Thoracic aorta (tissue), 2 donors: Measurements from ENCODE around the gene AGBL5. TPM values are rescaled to one million over a fixed set of nuclear protein-coding genes. Genes with fewer than 3 reads are reported as not detected.

Experiments
- ATAC-seq: fragments of 150-250 bp; one replicate; pipeline ENCODE4 v1.8.0; 2017; ENCODE audit warnings: low read depth; ENCODE audit not compliant: insufficient number of reproducible peaks, low FRiP score
- DNase-seq: peaks from one replicate; pipeline ENCODE4 v3.0.0-alpha.2; 2020; ENCODE audit warnings: low spot score
- H3K27ac ChIP-seq, 2 donors: fragments of 200-600 bp; sonication (generic); 1 replicate in 1 of 2; 2 replicates in 1 of 2; pipeline ENCODE4 v1.5.1; 2016; ENCODE audit warnings: mild to moderate bottlenecking in 2 of 2, moderate library complexity in 2 of 2
- H3K27me3 ChIP-seq: fragments of 200-600 bp; sonication (generic); replicated peaks from 2 replicates; pipeline ENCODE4 v1.6.0; 2016; ENCODE audit warnings: mild to moderate bottlenecking; ENCODE audit not compliant: insufficient read depth
- H3K36me3 ChIP-seq: fragments of 200-600 bp; sonication (generic); one replicate; pipeline ENCODE4 v1.5.1; 2016
- H3K4me1 ChIP-seq, 2 donors: fragments of 200-600 bp; sonication (generic); 1 replicate in 1 of 2; 2 replicates in 1 of 2; pipeline versions ENCODE4 v1.5.1 to v1.6.0; 2016; ENCODE audit warnings: low read depth in 2 of 2, mild to moderate bottlenecking in 1 of 2; ENCODE audit not compliant: control insufficient read depth in 1 of 2
- H3K4me3 ChIP-seq: fragments of 200-600 bp; sonication (generic); 2 replicates; pipeline ENCODE4 v1.5.1; 2016; ENCODE audit warnings: mild to moderate bottlenecking
- H3K9me3 ChIP-seq: fragments of 200-600 bp; sonication (generic); 2 replicates; pipeline ENCODE4 v1.5.1; 2016
- CTCF ChIP-seq: fragments of 200-600 bp; sonication (generic); IDR thresholded peaks from one replicate; pipeline ENCODE4 v1.5.1; 2019; ENCODE audit warnings: antibody characterized with exemption
- total RNA-seq, 2 donors: library from RNA; depleted of rRNA; stranded (reverse); fragments of >200 nt; gene quantifications; one replicate each; pipeline versions ENCODE4 v1.1.0 to v1.2.3, GENCODE V29; 2016

Gene AGBL5
- total RNA-seq, 2 donors from 2014 or later = 7.8 to 10.8 TPM

DNA sequence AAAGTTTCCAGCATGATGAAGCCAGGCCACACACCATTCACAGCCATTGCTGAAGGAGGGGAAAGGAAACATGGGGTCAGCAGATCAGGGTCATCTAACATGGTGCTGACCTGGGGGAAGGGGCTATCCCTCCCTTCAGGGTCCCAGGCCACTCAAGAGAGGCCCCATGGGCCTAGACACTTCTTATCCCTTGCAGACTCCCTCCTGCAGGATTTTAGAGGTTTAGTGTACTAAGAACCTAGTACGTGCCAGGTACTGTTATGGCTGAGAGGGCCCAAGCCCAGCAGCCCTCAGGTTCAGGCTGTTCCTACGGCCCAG, 43.9 kb downstream of the AGBL5 start:
- Histone ChIP-seq H3K4me3 (no peak overlapping the region), H3K9me3 (no peaks in the 10 kb centered on the region), H3K36me3 (no peaks in the 10 kb centered on the region), H3K27ac (no peak overlapping the region), H3K27me3 (no peaks in the 10 kb centered on the region), H3K4me1 (no peaks in the 10 kb centered on the region)
- DNase-seq (no peak), ATAC-seq (no peak)
- TF ChIP-seq CTCF = no peak

- Histone ChIP-seq H3K27me3 (no peaks in the 10 kb centered on the region), H3K4me3 (peak overlapping the region; percentile 69), H3K4me1 (no peaks in the 10 kb centered on the region), H3K27ac (no peak overlapping the region), H3K9me3 (no peaks in the 10 kb centered on the region), H3K36me3 (no peaks in the 10 kb centered on the region)
- DNase-seq (no peak), ATAC-seq (peak; percentile 21)
- TF ChIP-seq CTCF = no peak
These were observed 44.5 kb downstream of the AGBL5 start for GRCh38 chr2:27095745-27096651.

DNA sequence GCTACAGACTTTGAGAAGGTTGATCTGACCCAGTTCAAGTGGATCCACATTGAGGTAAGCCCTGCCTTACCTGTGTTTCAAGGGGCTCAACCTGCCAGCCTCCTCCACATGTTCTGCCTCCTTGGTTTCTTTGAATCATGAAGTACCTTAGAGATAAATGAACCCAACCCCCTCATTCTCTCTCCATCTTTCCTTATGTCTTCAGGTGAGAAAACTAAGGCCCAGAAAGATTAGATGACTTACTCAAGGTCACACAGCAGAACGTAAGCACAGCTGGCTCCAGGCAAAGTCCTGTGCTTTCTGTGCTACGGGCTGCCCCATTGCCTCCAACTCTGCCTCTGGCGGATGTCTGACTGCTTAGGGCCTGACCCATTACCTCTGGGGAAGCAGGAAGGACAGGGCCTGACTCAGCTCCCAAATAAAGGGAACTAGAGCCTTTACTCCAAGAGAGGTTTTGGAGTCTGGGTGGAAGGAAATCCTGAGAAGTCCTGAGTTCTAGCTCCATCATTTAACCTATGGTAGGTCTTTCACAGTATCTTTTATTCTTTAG, 45.4 kb downstream of the AGBL5 start:
- H3K27ac ChIP-seq = no peak overlapping the region
- H3K4me3 ChIP-seq = peak overlapping the region; percentile 69
- no peaks in the 10 kb centered on the region for H3K27me3 ChIP-seq
- TF ChIP-seq CTCF = no peak
- no peak for DNase-seq
- H3K36me3 ChIP-seq = no peaks in the 10 kb centered on the region
- ATAC-seq = no peak
- no peaks in the 10 kb centered on the region for H3K4me1 ChIP-seq
- H3K9me3 ChIP-seq = no peaks in the 10 kb centered on the region

- H3K9me3 ChIP-seq = no peaks in the 10 kb centered on the region
- ATAC-seq (no peak), DNase-seq (no peak)
- no peaks in the 10 kb centered on the region for H3K36me3 ChIP-seq
- no peaks in the 10 kb centered on the region for H3K27me3 ChIP-seq
- no peak for TF ChIP-seq CTCF
- no peak overlapping the region for H3K27ac ChIP-seq
- H3K4me3 ChIP-seq = no peak overlapping the region
- no peaks in the 10 kb centered on the region for H3K4me1 ChIP-seq
These were observed 45.9 kb downstream of the AGBL5 start for GRCh38 chr2:27097341-27097740.

- no peaks in the 10 kb centered on the region for H3K36me3 ChIP-seq
- ATAC-seq (no peak), DNase-seq (no peak)
- no peaks in the 10 kb centered on the region for H3K9me3 ChIP-seq
- no peaks in the 10 kb centered on the region for H3K4me1 ChIP-seq
- no peak overlapping the region for H3K4me3 ChIP-seq
- H3K27ac ChIP-seq = no peak overlapping the region
- H3K27me3 ChIP-seq = no peaks in the 10 kb centered on the region
- no peak for TF ChIP-seq CTCF
These were observed 48.0 kb downstream of the AGBL5 start for GRCh38 chr2:27099334-27099955.
